CD4-positive, alpha-beta memory T cell (primary cell): ENCODE measurements around the gene DIAPH1. TPM values are rescaled to one million over a fixed set of nuclear protein-coding genes. Genes with fewer than 3 reads are reported as not detected.

ENCODE experiments used
- CTCF ChIA-PET: fragments of 350-600 bp; sonication (Branson Sonifier 250); formaldehyde crosslinking; loops from one replicate; lab custom pipeline; 2021; ENCODE audit warnings: inconsistent platforms; ENCODE audit not compliant: partially characterized antibody; lab: Charles Lee
- POLR2A ChIA-PET: fragments of 350-600 bp; sonication (Branson Sonifier 250); formaldehyde crosslinking; loops from one replicate; lab custom pipeline; 2021; ENCODE audit not compliant: partially characterized antibody; lab: Charles Lee
- DNase-seq, 5 donors: peaks; one replicate each; pipeline versions ENCODE4 v3.0.0 to v3.0.0-alpha.2; 2020 to 2022; ENCODE audit warnings: mixed read lengths in 1 of 5
- H3K27ac ChIP-seq: one replicate; pipeline ENCODE4 v1.7.0; 2013; ENCODE audit warnings: low read depth, low read length
- H3K27me3 ChIP-seq: 2 replicates; pipeline ENCODE4 v1.7.0; 2013; ENCODE audit warnings: mild to moderate bottlenecking, low read length, moderate library complexity; ENCODE audit not compliant: insufficient read depth
- H3K36me3 ChIP-seq: 2 replicates; pipeline ENCODE4 v1.7.0; 2013; ENCODE audit warnings: mild to moderate bottlenecking, low read length, moderate library complexity; ENCODE audit not compliant: insufficient read depth
- H3K4me1 ChIP-seq: 2 replicates; pipeline ENCODE4 v1.7.0; 2013; ENCODE audit warnings: mild to moderate bottlenecking, low read length, moderate library complexity; ENCODE audit not compliant: insufficient read depth
- H3K4me3 ChIP-seq, 2 donors: one replicate each; pipeline ENCODE4 v1.7.0; 2013; ENCODE audit warnings: low read length in 2 of 2, mild to moderate bottlenecking in 1 of 2
- H3K9me3 ChIP-seq, 2 donors: one replicate each; pipeline ENCODE4 v1.7.0; 2013; ENCODE audit warnings: low read length in 2 of 2, control low read depth in 1 of 2; ENCODE audit not compliant: control insufficient read depth in 1 of 2
- H3K27ac Mint-ChIP-seq, 7 donors: one replicate each; pipeline ENCODE4 v1.8.0; 2020 to 2021; ENCODE audit warnings: mixed read lengths in 7 of 7, mild to moderate bottlenecking in 6 of 7, inconsistent platforms in 3 of 7, moderate library complexity in 3 of 7
- H3K27me3 Mint-ChIP-seq, 2 donors: one replicate each; pipeline ENCODE4 v1.8.0; 2020 to 2021; ENCODE audit warnings: mixed read lengths in 2 of 2
- H3K36me3 Mint-ChIP-seq, 2 donors: one replicate each; pipeline ENCODE4 v1.8.0; 2020 to 2021; ENCODE audit warnings: mixed read lengths in 2 of 2, inconsistent platforms in 1 of 2, mild to moderate bottlenecking in 1 of 2
- H3K4me1 Mint-ChIP-seq, 4 donors: one replicate each; pipeline ENCODE4 v1.8.0; 2020 to 2021; ENCODE audit warnings: mixed read lengths in 4 of 4, mild to moderate bottlenecking in 1 of 4
- H3K4me3 Mint-ChIP-seq, 8 donors: one replicate each; pipeline ENCODE4 v1.8.0; 2020 to 2021; ENCODE audit warnings: mixed read lengths in 8 of 8, mild to moderate bottlenecking in 7 of 8, moderate library complexity in 6 of 8, inconsistent platforms in 3 of 8
- H3K9me3 Mint-ChIP-seq, 8 donors: one replicate each; pipeline ENCODE4 v1.8.0; 2020 to 2021; ENCODE audit warnings: mixed read lengths in 8 of 8, mild to moderate bottlenecking in 5 of 8, inconsistent platforms in 3 of 8, moderate library complexity in 1 of 8
- intact Hi-C: fragments of 100-400 bp; cut with micrococcal nuclease; formaldehyde crosslinking; loops from one replicate; pipeline ENCODE4 v1.15.1; 2023
- polyA plus RNA-seq, 2 donors: library from polyadenylated mRNA; unstranded; fragments of 300-500 nt; fragmentation: Illumina TruSeq; gene quantifications; one replicate each; pipeline ENCODE4 v1.2.3, GENCODE V29; 2021
- total RNA-seq, 2 experiments: library from RNA; stranded (reverse); gene quantifications; one replicate each; pipeline ENCODE4 v1.2.3, GENCODE V29; 2021

DIAPH1 gene
- total and polyA plus RNA-seq, 4 experiments from 2014 or later = 81.5 to 211 (median 178) TPM

DNA sequence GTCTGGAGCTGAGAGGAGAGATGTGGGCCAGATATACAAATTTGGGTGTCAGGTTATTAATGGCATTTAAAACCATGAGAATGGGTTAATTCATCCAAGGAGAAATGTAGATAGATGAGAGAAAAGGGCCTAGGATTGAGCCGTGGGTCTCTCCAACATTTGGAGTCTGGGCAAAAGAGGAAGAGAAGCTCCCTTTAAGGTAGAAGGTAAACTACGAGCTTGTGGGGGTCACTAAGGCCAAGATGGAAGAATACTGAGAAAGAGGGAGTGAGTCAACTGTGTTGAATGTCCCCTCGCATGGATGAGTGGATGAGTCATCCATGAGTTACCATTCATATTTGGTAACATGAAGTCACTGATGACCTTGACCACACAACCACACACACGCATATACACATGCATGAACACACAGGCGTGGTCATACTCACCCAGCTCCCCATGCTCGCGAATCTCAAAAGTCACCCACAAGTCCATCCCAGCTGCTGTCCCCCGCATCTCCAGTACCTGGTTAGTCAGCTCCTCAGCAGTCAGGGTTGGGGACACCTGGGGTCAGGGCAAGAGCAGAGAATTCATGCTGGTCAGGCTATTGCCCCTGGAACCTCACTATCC is 39.2 kb upstream of the DIAPH1 start:
- H3K4me1 ChIP-seq = no peaks in the 10 kb centered on the region
- H3K4me3 Mint-ChIP-seq = no peak overlapping the region
- H3K27me3 Mint-ChIP-seq = no peaks in the 10 kb centered on the region
- H3K27ac ChIP-seq = no peak overlapping the region
- no peaks in the 10 kb centered on the region for H3K9me3 Mint-ChIP-seq
- H3K4me1 Mint-ChIP-seq = peaks cover 0 to 2% (median 1%) of the 10 kb centered on the region in 4 donors
- no peaks in the 10 kb centered on the region for H3K36me3 ChIP-seq
- H3K36me3 Mint-ChIP-seq = peaks cover 0 to 13% of the 10 kb centered on the region in 2 donors
- H3K27ac Mint-ChIP-seq = no peak overlapping the region
- intact Hi-C loops = no loop called here
- CTCF ChIA-PET = interaction anchor here (0.9 to 1.8 kb wide), 3 partner anchors 66 to 222 kb away, joined by 3 to 4 read pairs (median 3); no protein-coding TSS in a partner anchor
- H3K27me3 ChIP-seq = no peaks in the 10 kb centered on the region
- H3K4me3 ChIP-seq = no peak overlapping the region
- no peaks in the 10 kb centered on the region for H3K9me3 ChIP-seq
- DNase-seq = no peak
- POLR2A ChIA-PET = no interaction called here

DNA sequence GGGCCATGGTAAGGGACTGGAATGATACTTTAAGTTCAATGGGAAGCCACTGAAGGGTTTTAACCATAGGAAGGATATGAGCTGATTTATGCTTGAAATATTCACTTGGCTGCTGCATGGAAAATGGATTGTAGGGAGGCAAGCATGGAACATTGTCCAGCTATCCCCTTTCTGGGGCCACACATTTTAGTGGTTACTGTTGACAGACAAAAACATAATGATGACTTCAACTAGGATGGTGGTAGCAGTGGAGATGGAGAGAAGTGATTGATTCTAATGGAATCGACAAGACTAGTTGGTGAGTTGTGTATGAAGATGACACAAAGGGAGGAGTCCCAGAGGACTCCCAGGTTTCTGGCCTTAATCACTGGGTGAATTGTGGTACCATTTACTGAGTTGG is 38.6 kb upstream of the DIAPH1 start:
- Histone ChIP-seq H3K36me3 (no peaks in the 10 kb centered on the region), H3K4me1 (peaks cover under 1% of the 10 kb centered on the region), H3K9me3 (no peaks in the 10 kb centered on the region), H3K4me3 (no peak overlapping the region), H3K27me3 (no peaks in the 10 kb centered on the region), H3K27ac (no peak overlapping the region)
- Mint-ChIP-seq H3K4me1 (peaks cover 1 to 9% (median 6%) of the 10 kb centered on the region in 4 donors), H3K27ac (no peak overlapping the region), H3K36me3 (peaks cover 0 to 13% of the 10 kb centered on the region in 2 donors), H3K27me3 (no peaks in the 10 kb centered on the region), H3K9me3 (no peaks in the 10 kb centered on the region), H3K4me3 (no peak overlapping the region)
- DNase-seq = no peak
- ChIA-PET CTCF (interaction anchor here (1.8 kb wide), 1 partner anchor 65 kb away, joined by 4 read pairs; no protein-coding TSS in a partner anchor), POLR2A (no interaction called here)
- intact Hi-C loops = no loop called here

GRCh38 chr5:141656396-141656795 is 37.6 kb upstream of the DIAPH1 start:
- CTCF ChIA-PET = interaction anchor here (1.0 kb wide), 1 partner anchor 10 kb away, joined by 3 read pairs; no protein-coding TSS in a partner anchor
- no peaks in the 10 kb centered on the region for H3K36me3 ChIP-seq
- H3K27ac Mint-ChIP-seq = no peak overlapping the region
- H3K4me1 ChIP-seq = peaks cover 10% of the 10 kb centered on the region
- H3K9me3 ChIP-seq = no peaks in the 10 kb centered on the region
- intact Hi-C loops = no loop called here
- no peak for DNase-seq
- POLR2A ChIA-PET = interaction anchor here (0.6 kb wide), 1 partner anchor 1122 kb away, joined by 3 read pairs; no protein-coding TSS in a partner anchor
- no peaks in the 10 kb centered on the region for H3K27me3 Mint-ChIP-seq
- no peak overlapping the region for H3K27ac ChIP-seq
- no peak overlapping the region for H3K4me3 Mint-ChIP-seq
- H3K9me3 Mint-ChIP-seq = no peaks in the 10 kb centered on the region
- no peak overlapping the region for H3K4me3 ChIP-seq
- H3K27me3 ChIP-seq = no peaks in the 10 kb centered on the region
- H3K4me1 Mint-ChIP-seq = peaks cover 8 to 19% (median 15%) of the 10 kb centered on the region in 4 donors
- peaks cover 0 to 13% of the 10 kb centered on the region in 2 donors for H3K36me3 Mint-ChIP-seq

GRCh38 chr5:141655020-141655419 is 36.2 kb upstream of the DIAPH1 start:
- no peak overlapping the region for H3K27ac Mint-ChIP-seq
- POLR2A ChIA-PET = no interaction called here
- Histone ChIP-seq H3K9me3 (no peaks in the 10 kb centered on the region), H3K4me3 (no peak overlapping the region), H3K4me1 (peaks cover 19% of the 10 kb centered on the region), H3K27ac (no peak overlapping the region), H3K36me3 (no peaks in the 10 kb centered on the region), H3K27me3 (no peaks in the 10 kb centered on the region)
- no peaks in the 10 kb centered on the region for H3K9me3 Mint-ChIP-seq
- H3K27me3 Mint-ChIP-seq = no peaks in the 10 kb centered on the region
- H3K4me1 Mint-ChIP-seq = peaks cover 13 to 33% (median 22%) of the 10 kb centered on the region in 4 donors
- peaks cover 3 to 13% of the 10 kb centered on the region in 2 donors for H3K36me3 Mint-ChIP-seq
- H3K4me3 Mint-ChIP-seq = no peak overlapping the region
- intact Hi-C loops = no loop called here
- no peak for DNase-seq
- CTCF ChIA-PET = interaction anchor here (1.1 kb wide), 2 partner anchors 63 to 91 kb away, joined by 3 to 5 read pairs; no protein-coding TSS in a partner anchor

DNA sequence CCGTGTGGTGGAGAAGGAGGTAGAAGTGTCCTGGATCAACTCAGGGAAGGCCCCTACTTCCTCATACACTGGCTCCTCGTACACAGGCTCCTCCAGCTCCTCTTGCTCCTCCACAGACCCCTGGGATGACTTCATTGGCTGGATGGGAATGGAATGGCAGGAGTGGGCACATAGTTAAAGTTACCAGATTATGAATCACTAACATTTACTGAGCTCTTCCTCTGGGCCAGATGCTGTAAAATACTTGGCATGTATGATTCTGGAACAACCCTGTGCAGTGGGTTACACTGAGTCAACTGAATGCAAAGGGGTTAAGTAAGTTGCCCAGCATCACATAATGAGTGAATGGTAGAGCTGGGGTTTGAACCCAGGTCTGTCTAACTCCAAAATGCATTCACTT is 35.5 kb upstream of the DIAPH1 start:
- Mint-ChIP-seq H3K4me1 (peaks cover 20 to 39% (median 29%) of the 10 kb centered on the region in 4 donors), H3K27ac (peak overlapping the region in 1 of 7 donors; percentile 3), H3K9me3 (no peaks in the 10 kb centered on the region), H3K36me3 (peaks cover 7 to 13% of the 10 kb centered on the region in 2 donors), H3K27me3 (no peaks in the 10 kb centered on the region), H3K4me3 (no peak overlapping the region)
- Histone ChIP-seq H3K27me3 (no peaks in the 10 kb centered on the region), H3K4me3 (no peak overlapping the region), H3K9me3 (no peaks in the 10 kb centered on the region), H3K27ac (no peak overlapping the region), H3K36me3 (no peaks in the 10 kb centered on the region), H3K4me1 (peaks cover 26% of the 10 kb centered on the region)
- POLR2A ChIA-PET = interaction anchor here (1.4 to 1.9 kb wide), 2 partner anchors 17 to 29 kb away, joined by 5 read pairs; partner anchors contain the start of genes HDAC3 and RELL2
- intact Hi-C loops = no loop called here
- no peak for DNase-seq
- CTCF ChIA-PET = interaction anchor here (1.0 to 2.7 kb wide), 5 partner anchors 9 to 90 kb away, joined by 3 to 12 read pairs (median 4); partner anchors contain the start of genes DIAPH1, HDAC3 and RELL2

DNA sequence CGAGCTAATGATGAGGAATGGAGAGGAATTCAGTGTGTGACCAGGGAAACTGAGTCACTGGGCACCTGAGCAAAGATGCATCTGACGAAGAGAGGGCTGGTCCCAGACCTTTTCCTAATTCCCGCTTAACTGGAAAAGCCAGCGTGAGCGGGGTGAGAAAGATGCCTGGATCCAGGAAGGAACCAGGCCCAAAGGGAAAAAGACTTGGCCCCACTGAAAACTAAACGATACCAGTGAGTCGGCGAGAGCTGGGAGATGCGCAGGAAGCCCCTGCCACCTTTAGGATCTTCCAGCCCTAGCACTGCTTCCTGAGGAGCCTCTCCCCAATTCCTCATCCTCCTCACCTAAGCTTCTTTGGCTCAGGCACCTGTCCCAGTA is 32.9 kb upstream of the DIAPH1 start:
- no peaks in the 10 kb centered on the region for H3K27me3 ChIP-seq
- Mint-ChIP-seq H3K27me3 (no peaks in the 10 kb centered on the region), H3K4me3 (peak overlapping the region; percentile 87 to 96 (median 93)), H3K9me3 (no peaks in the 10 kb centered on the region), H3K4me1 (peaks cover 25 to 49% (median 38%) of the 10 kb centered on the region in 4 donors), H3K36me3 (peaks cover 16 to 23% of the 10 kb centered on the region in 2 donors), H3K27ac (peak overlapping the region; percentile 86 to 97 (median 93))
- peaks cover 10% of the 10 kb centered on the region for H3K36me3 ChIP-seq
- peaks cover 29% of the 10 kb centered on the region for H3K4me1 ChIP-seq
- H3K4me3 ChIP-seq = peak overlapping the region; percentile 42 to 74
- no peaks in the 10 kb centered on the region for H3K9me3 ChIP-seq
- H3K27ac ChIP-seq = peak overlapping the region; percentile 50
- DNase-seq = no peak
- intact Hi-C loops = loop anchor here (1.0 kb wide), 1 partner anchor 15 kb away; the partner anchor contains the start of genes HDAC3 and RELL2
- ChIA-PET POLR2A (interaction anchor here (0.7 to 3.1 kb wide), 14 partner anchors 9 to 444 kb away, joined by 3 to 55 read pairs (median 7); partner anchors contain the start of genes ARAP3, DELE1, GNPDA1 and HDAC3), CTCF (interaction anchor here (1.1 to 3.2 kb wide), 11 partner anchors 11 to 318 kb away, joined by 3 to 15 read pairs (median 6); partner anchors contain the start of genes HDAC3 and RELL2)
